ENCODE results near the gene FGF22.

DNA sequence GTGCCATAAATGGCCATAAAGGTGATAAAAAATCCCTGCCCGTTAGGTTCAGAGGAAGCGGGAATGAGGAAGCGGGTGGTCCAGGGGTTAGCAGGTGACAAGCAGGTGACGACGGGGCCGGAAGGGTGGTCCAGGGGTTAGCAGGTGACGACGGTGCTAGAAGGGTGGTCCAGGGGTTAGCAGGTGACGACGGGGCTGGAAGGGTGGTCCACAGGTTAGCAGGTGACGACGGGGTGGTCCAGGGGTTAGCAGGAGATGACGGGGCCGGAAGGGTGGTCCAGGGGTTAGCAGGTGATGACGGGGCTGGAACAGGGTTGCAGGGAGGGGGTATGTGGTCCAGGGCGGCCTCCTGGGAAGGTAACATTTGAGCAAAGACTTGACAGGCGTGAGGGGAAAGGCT lies 49.3 kb downstream of the FGF22 start:
- no peak for TF ChIP-seq GATA2 (IDR thresholded peaks at IDR 0.05; ENCODE audit: low read depth, low read length)
- TF ChIP-seq GATA3 (IDR thresholded peaks at IDR 0.05; ENCODE audit: low read depth, low read length) = no peak

Data from SH-SY5Y (cell line).